Measurements from ENCODE around the gene VMO1. TPM values are rescaled to one million over a fixed set of nuclear protein-coding genes. Genes with fewer than 3 reads are reported as not detected.

VMO1 gene
- polyA plus RNA-seq, 1 donor from 2014 or later: 1.6 TPM

DNA sequence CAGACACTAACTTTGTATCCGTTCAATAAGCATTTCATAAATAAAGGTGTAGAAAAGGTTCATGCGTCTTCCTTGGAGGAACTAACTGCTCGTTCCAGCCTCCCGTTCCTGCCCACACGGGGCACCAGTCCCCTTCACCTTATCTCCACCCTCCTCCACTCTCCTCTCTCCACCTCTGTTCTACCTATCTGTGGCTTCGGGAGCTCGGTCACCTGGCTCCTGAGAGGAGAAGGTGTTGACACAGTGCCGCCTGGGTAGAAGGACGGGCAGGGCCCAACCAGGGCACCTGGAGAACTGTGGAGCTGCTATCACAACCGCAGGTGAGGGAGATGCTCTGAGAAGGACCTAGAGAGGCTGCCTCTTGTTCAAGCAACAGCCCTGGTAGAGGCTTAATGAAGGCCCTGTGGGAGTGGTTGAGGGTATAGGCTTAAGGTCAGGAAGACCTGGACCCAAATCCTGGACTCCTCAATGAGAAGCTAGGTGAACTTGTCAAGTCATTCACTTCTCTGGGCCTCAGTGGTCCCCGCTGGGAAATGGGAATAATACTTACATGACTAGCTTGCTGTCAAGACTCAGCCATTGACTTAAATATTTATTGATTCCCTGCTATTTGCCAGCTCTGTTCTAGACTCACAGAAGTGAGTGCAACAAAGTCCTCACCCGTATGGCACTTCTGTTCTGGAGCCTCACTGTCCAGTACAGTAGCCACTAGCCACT, 37.4 kb upstream of the VMO1 start:
- Histone ChIP-seq H3K79me2 (replicated peaks; ENCODE audit: insufficient read depth, low read length) (no peaks in the 10 kb centered on the region), H3K36me3 (ENCODE audit: insufficient read depth, low read length) (no peaks in the 10 kb centered on the region), H3K9ac (ENCODE audit: low read length) (no peak overlapping the region), H3K27me3 (ENCODE audit: insufficient read depth, low read depth, low read length) (no peaks in the 10 kb centered on the region), H3F3A (ENCODE audit: insufficient read depth, low read length, poor library complexity, severe bottlenecking) (no peaks in the 10 kb centered on the region), H3K4me3 (ENCODE audit: low read length) (no peak overlapping the region), H2AFZ (ENCODE audit: low read depth, low read length) (no peak overlapping the region), H3K27ac (ENCODE audit: low read length) (no peak overlapping the region), H3K9me2 (ENCODE audit: insufficient read depth, low read length) (no peaks in the 10 kb centered on the region), H3K4me2 (ENCODE audit: low read length) (no peak overlapping the region), H4K20me1 (ENCODE audit: insufficient read depth) (no peaks in the 10 kb centered on the region), H3K9me3 (ENCODE audit: low read length) (no peaks in the 10 kb centered on the region)
- no peak for TF ChIP-seq MXI1 (conservative IDR thresholded peaks at IDR 0.05; ENCODE audit: poor library complexity, severe bottlenecking)
- TF ChIP-seq EP300 (conservative IDR thresholded peaks at IDR 0.05; ENCODE audit: poor library complexity, severe bottlenecking): no peak
- TF ChIP-seq, protein P1, sequence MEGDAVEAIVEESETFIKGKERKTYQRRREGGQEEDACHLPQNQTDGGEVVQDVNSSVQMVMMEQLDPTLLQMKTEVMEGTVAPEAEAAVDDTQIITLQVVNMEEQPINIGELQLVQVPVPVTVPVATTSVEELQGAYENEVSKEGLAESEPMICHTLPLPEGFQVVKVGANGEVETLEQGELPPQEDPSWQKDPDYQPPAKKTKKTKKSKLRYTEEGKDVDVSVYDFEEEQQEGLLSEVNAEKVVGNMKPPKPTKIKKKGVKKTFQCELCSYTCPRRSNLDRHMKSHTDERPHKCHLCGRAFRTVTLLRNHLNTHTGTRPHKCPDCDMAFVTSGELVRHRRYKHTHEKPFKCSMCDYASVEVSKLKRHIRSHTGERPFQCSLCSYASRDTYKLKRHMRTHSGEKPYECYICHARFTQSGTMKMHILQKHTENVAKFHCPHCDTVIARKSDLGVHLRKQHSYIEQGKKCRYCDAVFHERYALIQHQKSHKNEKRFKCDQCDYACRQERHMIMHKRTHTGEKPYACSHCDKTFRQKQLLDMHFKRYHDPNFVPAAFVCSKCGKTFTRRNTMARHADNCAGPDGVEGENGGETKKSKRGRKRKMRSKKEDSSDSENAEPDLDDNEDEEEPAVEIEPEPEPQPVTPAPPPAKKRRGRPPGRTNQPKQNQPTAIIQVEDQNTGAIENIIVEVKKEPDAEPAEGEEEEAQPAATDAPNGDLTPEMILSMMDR (IDR thresholded peaks at IDR 0.05; ENCODE audit: poor library complexity, severe bottlenecking): no peak
- no peak for TF ChIP-seq POLR2AphosphoS5 (IDR thresholded peaks at IDR 0.05)
- TF ChIP-seq TAF1 (IDR thresholded peaks at IDR 0.05; ENCODE audit: low read depth): no peak

DNA sequence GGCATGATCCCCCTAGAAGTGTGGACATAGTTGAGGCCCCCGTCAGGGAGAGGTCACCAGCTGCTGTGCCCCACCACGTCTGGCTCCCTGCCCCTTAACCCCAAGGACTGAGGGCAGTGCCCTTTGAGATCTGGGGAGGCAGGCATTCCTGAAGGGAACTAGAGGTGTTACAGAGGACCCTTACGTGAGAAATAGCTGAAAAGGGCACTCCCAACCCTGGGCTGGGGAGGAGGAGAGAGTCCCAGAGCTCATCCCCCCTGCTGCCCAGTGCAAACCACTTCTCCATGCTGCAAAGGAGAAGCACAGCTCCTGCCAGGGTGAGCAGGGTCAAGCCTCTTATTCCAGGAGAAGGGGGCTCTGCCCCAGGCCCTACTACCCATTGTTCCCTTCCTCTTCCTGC, 36.7 kb upstream of the VMO1 start:
- no peaks in the 10 kb centered on the region for H3K36me3 ChIP-seq (ENCODE audit: insufficient read depth, low read length)
- no peaks in the 10 kb centered on the region for H3K79me2 ChIP-seq (replicated peaks; ENCODE audit: insufficient read depth, low read length)
- no peak overlapping the region for H3K4me3 ChIP-seq (ENCODE audit: low read length)
- H4K20me1 ChIP-seq (ENCODE audit: insufficient read depth): no peaks in the 10 kb centered on the region
- H3K9me2 ChIP-seq (ENCODE audit: insufficient read depth, low read length): no peaks in the 10 kb centered on the region
- no peak overlapping the region for H3K4me2 ChIP-seq (ENCODE audit: low read length)
- TF ChIP-seq EP300 (conservative IDR thresholded peaks at IDR 0.05; ENCODE audit: poor library complexity, severe bottlenecking) (no peak), POLR2AphosphoS5 (IDR thresholded peaks at IDR 0.05) (no peak)
- TF ChIP-seq, protein P2, sequence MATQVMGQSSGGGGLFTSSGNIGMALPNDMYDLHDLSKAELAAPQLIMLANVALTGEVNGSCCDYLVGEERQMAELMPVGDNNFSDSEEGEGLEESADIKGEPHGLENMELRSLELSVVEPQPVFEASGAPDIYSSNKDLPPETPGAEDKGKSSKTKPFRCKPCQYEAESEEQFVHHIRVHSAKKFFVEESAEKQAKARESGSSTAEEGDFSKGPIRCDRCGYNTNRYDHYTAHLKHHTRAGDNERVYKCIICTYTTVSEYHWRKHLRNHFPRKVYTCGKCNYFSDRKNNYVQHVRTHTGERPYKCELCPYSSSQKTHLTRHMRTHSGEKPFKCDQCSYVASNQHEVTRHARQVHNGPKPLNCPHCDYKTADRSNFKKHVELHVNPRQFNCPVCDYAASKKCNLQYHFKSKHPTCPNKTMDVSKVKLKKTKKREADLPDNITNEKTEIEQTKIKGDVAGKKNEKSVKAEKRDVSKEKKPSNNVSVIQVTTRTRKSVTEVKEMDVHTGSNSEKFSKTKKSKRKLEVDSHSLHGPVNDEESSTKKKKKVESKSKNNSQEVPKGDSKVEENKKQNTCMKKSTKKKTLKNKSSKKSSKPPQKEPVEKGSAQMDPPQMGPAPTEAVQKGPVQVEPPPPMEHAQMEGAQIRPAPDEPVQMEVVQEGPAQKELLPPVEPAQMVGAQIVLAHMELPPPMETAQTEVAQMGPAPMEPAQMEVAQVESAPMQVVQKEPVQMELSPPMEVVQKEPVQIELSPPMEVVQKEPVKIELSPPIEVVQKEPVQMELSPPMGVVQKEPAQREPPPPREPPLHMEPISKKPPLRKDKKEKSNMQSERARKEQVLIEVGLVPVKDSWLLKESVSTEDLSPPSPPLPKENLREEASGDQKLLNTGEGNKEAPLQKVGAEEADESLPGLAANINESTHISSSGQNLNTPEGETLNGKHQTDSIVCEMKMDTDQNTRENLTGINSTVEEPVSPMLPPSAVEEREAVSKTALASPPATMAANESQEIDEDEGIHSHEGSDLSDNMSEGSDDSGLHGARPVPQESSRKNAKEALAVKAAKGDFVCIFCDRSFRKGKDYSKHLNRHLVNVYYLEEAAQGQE (IDR thresholded peaks at IDR 0.05; ENCODE audit: borderline replicate concordance): no peak
- H3K27ac ChIP-seq (ENCODE audit: low read length): no peak overlapping the region
- H3K9me3 ChIP-seq (ENCODE audit: low read length): no peaks in the 10 kb centered on the region
- H2AFZ ChIP-seq (ENCODE audit: low read depth, low read length): no peak overlapping the region
- no peaks in the 10 kb centered on the region for H3F3A ChIP-seq (ENCODE audit: insufficient read depth, low read length, poor library complexity, severe bottlenecking)
- no peaks in the 10 kb centered on the region for H3K27me3 ChIP-seq (ENCODE audit: insufficient read depth, low read depth, low read length)
- no peak overlapping the region for H3K9ac ChIP-seq (ENCODE audit: low read length)

DNA sequence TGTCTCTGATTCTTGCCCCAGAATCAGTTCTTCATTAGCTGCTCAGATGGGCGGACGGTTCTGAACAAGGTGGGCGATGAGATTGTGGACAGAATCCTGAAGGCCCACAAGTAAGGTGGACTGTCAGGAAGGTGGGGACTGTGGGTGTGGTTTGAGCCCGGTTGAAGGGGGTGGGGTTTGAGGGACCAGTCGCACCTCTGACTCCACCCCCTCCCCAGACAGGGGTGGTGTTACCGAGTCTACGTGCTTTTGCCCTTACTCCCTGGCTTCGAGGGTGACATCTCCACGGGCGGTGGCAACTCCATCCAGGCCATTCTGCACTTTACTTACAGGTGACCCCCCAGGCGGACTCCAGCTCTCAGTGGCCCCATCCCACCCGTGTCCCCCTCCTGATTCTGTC, 32.1 kb upstream of the VMO1 start:
- H4K20me1 ChIP-seq (ENCODE audit: insufficient read depth): no peaks in the 10 kb centered on the region
- no peaks in the 10 kb centered on the region for H3K9me2 ChIP-seq (ENCODE audit: insufficient read depth, low read length)
- H3K4me3 ChIP-seq (ENCODE audit: low read length): no peak overlapping the region
- H3K9me3 ChIP-seq (ENCODE audit: low read length): no peaks in the 10 kb centered on the region
- TF ChIP-seq EP300 (conservative IDR thresholded peaks at IDR 0.05; ENCODE audit: poor library complexity, severe bottlenecking) (no peak), EZH2 (IDR thresholded peaks at IDR 0.05; ENCODE audit: borderline replicate concordance, insufficient read depth, low read length, poor library complexity, severe bottlenecking) (no peak), RAD21 (conservative IDR thresholded peaks at IDR 0.05) (no peak), SMC3 (conservative IDR thresholded peaks at IDR 0.05; ENCODE audit: poor library complexity) (no peak), MXI1 (conservative IDR thresholded peaks at IDR 0.05; ENCODE audit: poor library complexity, severe bottlenecking) (no peak), POLR2AphosphoS5 (IDR thresholded peaks at IDR 0.05) (no peak), TAF1 (IDR thresholded peaks at IDR 0.05; ENCODE audit: low read depth) (no peak)
- TF ChIP-seq, protein P1 (IDR thresholded peaks at IDR 0.05; ENCODE audit: poor library complexity, severe bottlenecking): no peak
- TF ChIP-seq, protein P2 (IDR thresholded peaks at IDR 0.05; ENCODE audit: borderline replicate concordance): no peak
- no peak overlapping the region for H3K4me2 ChIP-seq (ENCODE audit: low read length)
- no peaks in the 10 kb centered on the region for H3K79me2 ChIP-seq (replicated peaks; ENCODE audit: insufficient read depth, low read length)
- H3K9ac ChIP-seq (ENCODE audit: low read length): no peak overlapping the region
- H3K27ac ChIP-seq (ENCODE audit: low read length): no peak overlapping the region
- H3K27me3 ChIP-seq (ENCODE audit: insufficient read depth, low read depth, low read length): no peaks in the 10 kb centered on the region
- H2AFZ ChIP-seq (ENCODE audit: low read depth, low read length): no peak overlapping the region
- no peaks in the 10 kb centered on the region for H3K36me3 ChIP-seq (ENCODE audit: insufficient read depth, low read length)
- no peaks in the 10 kb centered on the region for H3F3A ChIP-seq (ENCODE audit: insufficient read depth, low read length, poor library complexity, severe bottlenecking)
